Measurements from ENCODE around the gene FGFR3.

DNA sequence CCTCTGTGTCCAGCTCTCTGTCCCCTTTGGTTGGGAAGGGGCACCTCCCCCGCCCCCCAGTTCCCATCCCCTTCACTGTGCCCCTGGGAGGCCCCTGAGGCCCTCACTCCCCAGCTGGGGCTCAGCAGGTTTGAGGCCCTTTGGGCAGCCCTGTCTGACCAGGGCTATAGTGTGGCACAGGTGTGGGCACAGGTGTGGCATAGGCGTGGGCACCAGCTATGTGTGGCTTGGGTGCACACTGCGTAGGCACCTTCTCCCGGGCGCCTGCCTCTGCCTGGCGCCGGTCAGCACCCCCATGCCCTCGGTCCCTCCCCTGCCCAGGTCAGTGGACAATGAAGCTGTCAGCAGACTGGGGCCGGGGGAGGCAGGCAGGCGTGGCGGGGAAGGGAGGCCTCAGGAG is 7.5 kb upstream of the FGFR3 start:
- no peak for TF ChIP-seq CTCF (IDR thresholded peaks at IDR 0.05; ENCODE audit: low read depth, low read length)
- TF ChIP-seq EZH2phosphoT487 (IDR thresholded peaks at IDR 0.05; ENCODE audit: low read depth) = no peak
